ENCODE data around the gene DGKD. TPM values are rescaled to one million over a fixed set of nuclear protein-coding genes. Genes with fewer than 3 reads are reported as not detected.
"Not testable (repeated sequence)": the region's sequence is repeated elsewhere in the genome, so short reads cannot be mapped to it uniquely, and the experiment has no call there.

Gene DGKD
- total RNA-seq, 2 experiments from 2014 or later = 92.1 to 94.2 TPM

DNA sequence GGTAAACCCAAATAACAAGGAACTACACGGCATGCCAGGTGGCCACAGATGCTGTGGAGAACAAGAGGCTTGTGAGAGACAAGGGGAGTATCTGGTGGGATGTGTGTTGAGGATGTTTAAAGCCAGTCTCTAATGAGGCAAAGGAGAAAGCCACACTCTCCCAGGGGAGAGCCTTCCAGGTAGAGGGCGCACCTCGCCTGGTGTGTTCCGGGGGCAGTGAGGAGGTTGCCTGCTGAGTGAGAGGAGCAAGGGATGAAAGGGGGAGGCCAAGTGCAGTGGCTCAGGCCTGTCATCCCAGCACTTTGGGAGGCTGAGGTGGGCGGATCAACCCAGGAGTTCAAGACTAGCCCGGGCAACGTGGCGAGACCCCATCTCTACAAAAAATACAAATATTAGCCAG, 30.4 kb upstream of the DGKD start:
- H3K36me3 Mint-ChIP-seq (ENCODE audit: low read depth) = no peaks in the 10 kb centered on the region

DNA sequence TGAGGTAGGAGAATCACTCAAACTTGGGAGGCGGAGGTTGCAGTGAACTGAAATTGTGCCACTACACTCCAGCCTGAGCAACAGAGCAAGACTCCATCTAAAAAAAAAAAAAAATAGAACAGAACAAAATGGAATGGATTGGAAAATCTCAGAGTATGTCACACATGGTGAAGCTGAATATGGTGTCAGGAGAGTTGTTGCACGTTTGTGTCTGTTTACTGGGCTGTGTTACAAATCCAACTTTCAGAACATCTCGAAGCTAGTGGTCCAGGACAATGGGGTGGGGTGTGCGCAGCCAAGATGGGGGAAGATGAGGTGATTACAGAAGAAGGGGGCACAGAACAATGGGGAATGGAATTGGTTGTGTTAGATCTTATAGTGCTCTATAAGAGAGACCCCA, 29.0 kb upstream of the DGKD start:
- POLR2A ChIA-PET = interaction anchor here (0.6 kb wide), 1 partner anchor 183 kb away, joined by 4 read pairs; no protein-coding TSS in a partner anchor
- no peaks in the 10 kb centered on the region for H3K36me3 Mint-ChIP-seq (ENCODE audit: low read depth)
- CTCF ChIA-PET = interaction anchor here (1.6 kb wide), 1 partner anchor 118 kb away, joined by 3 read pairs; no protein-coding TSS in a partner anchor
- peaks cover 34% of the 10 kb centered on the region for H3K4me1 Mint-ChIP-seq (ENCODE audit: low read depth)
- DNase-seq (no peak), ATAC-seq (no peak)
- H3K4me3 Mint-ChIP-seq = no peak overlapping the region
- H3K9me3 Mint-ChIP-seq (ENCODE audit: insufficient read depth) = no peaks in the 10 kb centered on the region
- no peak overlapping the region for H3K27ac Mint-ChIP-seq
- peaks cover 5% of the 10 kb centered on the region for H3K27me3 Mint-ChIP-seq (ENCODE audit: low read depth)

More for the DNA sequence above, 30.4 kb upstream of the DGKD start:
- H3K27ac Mint-ChIP-seq = peak overlapping the region; percentile 62
- no peaks in the 10 kb centered on the region for H3K9me3 Mint-ChIP-seq (ENCODE audit: insufficient read depth)
- ATAC-seq (no peak), DNase-seq (no peak)
- ChIA-PET POLR2A (no interaction called here), CTCF (no interaction called here)
- no peak overlapping the region for H3K4me3 Mint-ChIP-seq
- H3K27me3 Mint-ChIP-seq (ENCODE audit: low read depth) = peaks cover 10% of the 10 kb centered on the region
- peaks cover 24% of the 10 kb centered on the region for H3K4me1 Mint-ChIP-seq (ENCODE audit: low read depth)

DNA sequence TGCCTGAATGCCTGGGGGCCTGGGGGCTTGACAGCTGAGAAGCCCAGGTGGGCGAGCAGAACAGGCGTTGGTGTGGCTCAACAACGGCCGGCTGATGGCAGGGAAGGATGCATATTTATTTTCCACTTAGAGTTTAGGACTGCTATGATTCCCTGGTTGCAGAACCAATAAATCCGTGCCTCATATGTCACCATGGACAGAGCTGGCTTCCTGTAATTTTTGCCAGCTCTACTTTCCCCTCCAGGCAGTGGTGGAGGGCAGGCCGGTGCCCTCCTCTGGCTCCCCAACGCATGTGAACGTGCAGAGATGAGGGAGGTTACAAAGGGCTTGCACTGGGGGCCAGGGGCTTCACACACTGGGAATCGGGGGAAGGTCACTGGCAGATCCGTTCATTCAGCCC, 28.5 kb upstream of the DGKD start:
- CTCF ChIA-PET = interaction anchor here (1.6 kb wide), 1 partner anchor 117 kb away, joined by 3 read pairs; no protein-coding TSS in a partner anchor
- Mint-ChIP-seq H3K4me1 (ENCODE audit: low read depth) (peaks cover 38% of the 10 kb centered on the region), H3K27ac (no peak overlapping the region)

DNA sequence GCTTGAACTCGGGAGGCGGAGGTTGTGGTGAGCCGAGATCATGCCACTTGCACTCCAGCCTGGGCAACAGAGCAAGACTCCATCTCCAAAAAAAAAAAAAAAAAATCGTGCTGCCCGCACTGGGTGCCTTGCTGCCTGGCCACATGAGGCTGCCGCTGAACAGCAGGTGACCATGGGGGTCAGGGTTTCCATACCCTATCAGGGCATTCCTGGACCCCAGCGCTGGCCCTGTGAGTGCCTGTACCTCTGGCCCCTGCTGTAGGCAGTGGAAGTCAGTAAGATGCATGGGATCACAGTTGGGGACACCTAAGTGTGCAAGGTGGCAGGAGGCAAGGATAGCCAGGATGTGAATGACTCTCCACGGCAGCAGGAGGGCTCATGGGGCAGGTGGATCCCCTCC, 27.8 kb upstream of the DGKD start:
- POLR2A ChIA-PET = no interaction called here
- H3K9me3 Mint-ChIP-seq (ENCODE audit: insufficient read depth) = no peaks in the 10 kb centered on the region
- no peak for ATAC-seq
- no peak for DNase-seq
- peaks cover under 1% of the 10 kb centered on the region for H3K27me3 Mint-ChIP-seq (ENCODE audit: low read depth)
- no peak overlapping the region for H3K27ac Mint-ChIP-seq
- H3K36me3 Mint-ChIP-seq (ENCODE audit: low read depth) = peaks cover 2% of the 10 kb centered on the region
- CTCF ChIA-PET = no interaction called here
- peaks cover 42% of the 10 kb centered on the region for H3K4me1 Mint-ChIP-seq (ENCODE audit: low read depth)
- no peak overlapping the region for H3K4me3 Mint-ChIP-seq

More for the DNA sequence above, 28.5 kb upstream of the DGKD start:
- DNase-seq (no peak), ATAC-seq (no peak)
- H3K4me3 Mint-ChIP-seq = no peak overlapping the region
- H3K9me3 Mint-ChIP-seq (ENCODE audit: insufficient read depth) = no peaks in the 10 kb centered on the region
- no peaks in the 10 kb centered on the region for H3K36me3 Mint-ChIP-seq (ENCODE audit: low read depth)
- peaks cover 3% of the 10 kb centered on the region for H3K27me3 Mint-ChIP-seq (ENCODE audit: low read depth)
- POLR2A ChIA-PET = no interaction called here

DNA sequence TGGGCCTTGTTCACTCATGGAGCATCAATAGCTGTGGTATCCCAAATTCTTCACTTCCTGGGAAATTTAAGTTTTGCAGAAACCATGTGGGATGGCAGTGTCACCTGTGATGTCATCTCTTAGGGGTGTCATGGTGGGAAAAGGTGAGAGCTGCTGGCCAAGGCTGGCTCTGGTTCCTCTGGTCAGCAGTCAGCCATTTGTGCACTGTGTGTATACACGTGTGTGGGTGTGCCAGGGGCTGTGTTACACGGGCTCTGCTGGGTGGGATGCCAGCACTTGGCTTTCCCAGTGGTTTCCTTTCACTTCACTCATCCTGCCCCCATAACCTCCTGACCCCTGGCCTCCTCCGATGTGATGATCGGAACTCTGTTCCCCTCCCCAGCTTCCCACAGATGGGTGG, 25.4 kb upstream of the DGKD start:
- ATAC-seq (no peak), DNase-seq (no peak)
- Mint-ChIP-seq H3K27ac (peak overlapping the region; percentile 17), H3K36me3 (ENCODE audit: low read depth) (peaks cover 6% of the 10 kb centered on the region), H3K27me3 (ENCODE audit: low read depth) (no peaks in the 10 kb centered on the region), H3K4me1 (ENCODE audit: low read depth) (peaks cover 46% of the 10 kb centered on the region), H3K4me3 (no peak overlapping the region), H3K9me3 (ENCODE audit: insufficient read depth) (no peaks in the 10 kb centered on the region)
- POLR2A ChIA-PET = no interaction called here
- CTCF ChIA-PET = no interaction called here

DNA sequence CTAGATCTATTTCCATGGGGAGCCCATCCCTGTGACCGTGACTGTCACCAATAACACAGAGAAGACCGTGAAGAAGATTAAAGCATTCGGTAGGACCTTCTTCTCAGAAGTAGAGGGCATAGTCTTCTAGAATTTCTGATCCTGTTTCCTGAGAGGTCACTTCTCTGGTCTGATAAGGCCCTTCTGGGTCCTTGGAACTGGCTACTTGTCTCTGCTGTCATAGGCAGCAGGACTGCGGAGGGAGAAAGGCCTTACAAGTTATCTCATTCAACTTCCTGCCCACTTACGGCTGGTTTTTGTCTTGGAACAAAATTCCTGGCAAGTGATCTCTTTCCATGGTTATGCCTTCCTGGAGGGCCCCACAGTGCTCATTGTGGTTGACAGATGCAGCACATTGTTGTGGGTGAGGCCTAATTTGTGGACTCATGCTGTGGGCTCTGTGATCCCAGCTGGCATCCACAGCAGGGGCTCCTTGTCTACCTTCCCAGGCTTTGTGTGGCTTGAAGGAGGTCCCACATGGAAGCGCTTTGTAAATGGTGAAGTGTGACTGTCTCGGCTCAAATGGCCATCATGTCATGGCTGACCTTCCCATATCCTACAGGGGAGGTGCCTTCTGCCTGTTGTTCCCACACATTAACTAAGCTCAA, 24.7 kb upstream of the DGKD start:
- no peak overlapping the region for H3K4me3 Mint-ChIP-seq
- DNase-seq = no peak
- H3K27ac Mint-ChIP-seq = peak overlapping the region; percentile 17
- no peaks in the 10 kb centered on the region for H3K9me3 Mint-ChIP-seq (ENCODE audit: insufficient read depth)
- CTCF ChIA-PET = interaction anchor here (3.2 kb wide), 1 partner anchor 24 kb away, joined by 21 read pairs; the partner anchor contains the start of gene DGKD
- peaks cover 49% of the 10 kb centered on the region for H3K4me1 Mint-ChIP-seq (ENCODE audit: low read depth)
- POLR2A ChIA-PET = no interaction called here
- H3K27me3 Mint-ChIP-seq (ENCODE audit: low read depth) = no peaks in the 10 kb centered on the region
- H3K36me3 Mint-ChIP-seq (ENCODE audit: low read depth) = peaks cover 6% of the 10 kb centered on the region
- no peak for ATAC-seq

DNA sequence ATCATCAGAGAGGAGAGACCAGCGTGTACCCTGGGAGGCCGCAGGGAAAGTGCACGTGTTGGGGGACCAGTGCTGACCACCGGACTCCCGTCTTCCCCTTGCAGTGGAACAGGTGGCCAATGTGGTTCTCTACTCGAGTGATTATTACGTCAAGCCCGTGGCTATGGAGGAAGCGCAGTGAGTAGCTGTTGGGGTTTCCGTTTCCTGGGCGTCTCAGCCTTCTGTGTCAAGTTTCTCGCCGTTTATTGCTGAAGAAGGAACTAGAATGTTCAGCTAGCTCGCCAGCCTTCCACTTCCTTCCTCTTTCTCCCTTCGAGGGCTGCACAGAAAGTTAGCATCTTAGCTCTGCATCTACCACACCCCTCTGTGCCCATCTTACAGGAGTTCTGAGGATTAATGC, 22.8 kb upstream of the DGKD start:
- Mint-ChIP-seq H3K4me1 (ENCODE audit: low read depth) (peaks cover 60% of the 10 kb centered on the region), H3K27ac (peak overlapping the region; percentile 99), H3K9me3 (ENCODE audit: insufficient read depth) (no peaks in the 10 kb centered on the region), H3K27me3 (ENCODE audit: low read depth) (no peaks in the 10 kb centered on the region), H3K36me3 (ENCODE audit: low read depth) (peaks cover 6% of the 10 kb centered on the region), H3K4me3 (peak overlapping the region; percentile 61)
- ATAC-seq (peak; percentile 95), DNase-seq (peak; percentile 92)
- ChIA-PET POLR2A (interaction anchor here (0.7 to 2.4 kb wide), 9 partner anchors 10 to 64 kb away, joined by 3 to 10 read pairs (median 4); partner anchors contain the start of gene DGKD), CTCF (interaction anchor here (0.5 to 3.2 kb wide), 20 partner anchors 10 to 195 kb away, joined by 3 to 21 read pairs (median 4); partner anchors contain the start of gene DGKD)

DNA sequence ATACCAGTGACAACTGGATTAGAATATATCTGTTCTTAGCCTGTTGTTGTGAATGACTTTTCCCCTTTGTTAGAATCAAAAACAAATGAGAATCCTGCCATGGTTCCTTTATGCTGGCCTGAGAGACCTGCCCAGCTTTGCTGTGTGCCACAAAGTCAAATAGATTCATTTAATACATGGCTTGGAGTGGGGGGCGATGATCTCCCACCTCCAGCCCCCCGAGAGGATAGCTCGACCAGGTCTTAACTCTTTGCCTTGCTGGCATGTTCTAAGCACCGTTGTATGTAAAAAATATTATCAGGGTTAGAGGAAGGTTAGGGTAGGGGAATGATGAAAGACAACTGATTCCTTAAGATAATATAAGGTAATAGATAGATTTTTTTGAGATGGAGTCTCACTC, 22.2 kb upstream of the DGKD start:
- ChIA-PET POLR2A (interaction anchor here (0.7 to 2.4 kb wide), 8 partner anchors 10 to 64 kb away, joined by 3 to 10 read pairs (median 4); partner anchors contain the start of gene DGKD), CTCF (interaction anchor here (0.8 to 3.2 kb wide), 15 partner anchors 11 to 124 kb away, joined by 3 to 21 read pairs (median 4); partner anchors contain the start of gene DGKD)
- peak overlapping the region; percentile 61 for H3K4me3 Mint-ChIP-seq
- no peaks in the 10 kb centered on the region for H3K27me3 Mint-ChIP-seq (ENCODE audit: low read depth)
- ATAC-seq = peak; percentile 5
- peaks cover 60% of the 10 kb centered on the region for H3K4me1 Mint-ChIP-seq (ENCODE audit: low read depth)
- no peak for DNase-seq
- peak overlapping the region; percentile 99 for H3K27ac Mint-ChIP-seq
- peaks cover 6% of the 10 kb centered on the region for H3K36me3 Mint-ChIP-seq (ENCODE audit: low read depth)
- no peaks in the 10 kb centered on the region for H3K9me3 Mint-ChIP-seq (ENCODE audit: insufficient read depth)

DNA sequence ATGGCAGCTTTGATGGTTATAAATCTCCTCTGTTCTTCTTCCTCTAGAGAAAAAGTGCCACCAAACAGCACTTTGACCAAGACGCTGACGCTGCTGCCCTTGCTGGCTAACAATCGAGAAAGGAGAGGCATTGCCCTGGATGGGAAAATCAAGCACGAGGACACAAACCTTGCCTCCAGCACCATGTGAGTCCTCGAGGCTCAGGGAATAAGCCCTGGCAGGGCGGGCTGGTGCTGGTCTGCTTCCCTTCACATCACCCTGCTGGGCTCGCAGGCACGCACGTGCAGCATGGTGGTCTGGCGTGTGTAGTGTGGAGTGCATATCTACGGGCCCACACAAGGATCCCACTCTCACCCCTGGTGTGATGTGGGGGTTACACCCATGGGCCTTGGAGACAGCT, 19.4 kb upstream of the DGKD start:
- POLR2A ChIA-PET = no interaction called here
- peaks cover 68% of the 10 kb centered on the region for H3K4me1 Mint-ChIP-seq (ENCODE audit: low read depth)
- peaks cover 6% of the 10 kb centered on the region for H3K36me3 Mint-ChIP-seq (ENCODE audit: low read depth)
- no peak overlapping the region for H3K4me3 Mint-ChIP-seq
- H3K27me3 Mint-ChIP-seq (ENCODE audit: low read depth) = peaks cover 6% of the 10 kb centered on the region
- CTCF ChIA-PET = interaction anchor here (1.1 to 1.6 kb wide), 2 partner anchors 19 to 50 kb away, joined by 3 to 5 read pairs; no protein-coding TSS in a partner anchor
- ATAC-seq (no peak), DNase-seq (no peak)
- H3K9me3 Mint-ChIP-seq (ENCODE audit: insufficient read depth) = no peaks in the 10 kb centered on the region
- H3K27ac Mint-ChIP-seq = no peak overlapping the region

DNA sequence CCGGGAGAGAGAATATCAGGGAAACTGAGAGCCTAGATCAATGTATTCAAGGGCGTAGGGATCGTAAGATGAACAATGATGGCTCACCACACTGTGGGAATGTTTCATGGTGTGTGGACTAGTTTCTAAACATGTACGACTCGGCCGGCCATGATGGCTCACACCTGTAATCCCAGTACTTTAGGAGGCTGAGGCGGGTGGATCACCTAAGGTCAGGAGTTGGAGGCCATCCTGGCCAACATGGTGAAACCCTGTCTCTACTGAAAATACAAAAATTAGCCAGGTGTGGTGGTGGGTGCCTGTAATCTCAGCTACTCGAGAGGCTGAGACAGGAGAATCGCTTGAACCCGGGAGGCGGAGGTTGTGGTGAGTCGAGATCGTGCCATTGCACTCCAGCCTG, 18.2 kb upstream of the DGKD start:
- DNase-seq; POLR2A ChIA-PET; H3K27ac Mint-ChIP-seq; ATAC-seq; H3K4me3 Mint-ChIP-seq; H3K9me3 Mint-ChIP-seq (ENCODE audit: insufficient read depth); H3K36me3 Mint-ChIP-seq (ENCODE audit: low read depth); H3K27me3 Mint-ChIP-seq (ENCODE audit: low read depth): not testable (repeated sequence)
- CTCF ChIA-PET = interaction anchor here (0.7 to 1.2 kb wide), 3 partner anchors 13 to 68 kb away, joined by 3 read pairs; partner anchors contain the start of gene DGKD
- peaks cover 60% of the 10 kb centered on the region for H3K4me1 Mint-ChIP-seq (ENCODE audit: low read depth)

DNA sequence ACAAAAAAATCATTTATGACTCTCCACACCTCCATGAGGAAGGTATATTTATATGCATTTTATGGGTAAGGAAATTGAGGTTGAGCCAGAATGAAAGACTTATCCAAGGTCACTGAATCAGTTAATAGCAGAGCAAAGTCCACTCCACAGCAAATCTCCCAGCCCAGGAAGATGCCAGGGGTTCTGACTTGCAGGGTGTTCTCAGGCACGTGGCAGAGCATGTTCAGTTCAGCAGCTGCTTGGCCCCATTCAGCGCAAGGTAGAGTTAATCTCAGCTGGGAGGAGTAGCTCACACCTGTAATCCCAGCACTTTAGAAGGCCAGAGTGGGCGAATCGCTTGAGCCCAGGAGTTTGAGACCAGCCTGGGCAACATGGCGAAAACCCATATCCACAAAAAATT, 17.8 kb upstream of the DGKD start:
- H3K9me3 Mint-ChIP-seq (ENCODE audit: insufficient read depth) = no peaks in the 10 kb centered on the region
- ATAC-seq (no peak), DNase-seq (no peak)
- CTCF ChIA-PET = interaction anchor here (0.7 to 1.2 kb wide), 4 partner anchors 12 to 107 kb away, joined by 3 read pairs; partner anchors contain the start of gene DGKD
- H3K4me1 Mint-ChIP-seq (ENCODE audit: low read depth) = peaks cover 55% of the 10 kb centered on the region
- no peak overlapping the region for H3K27ac Mint-ChIP-seq
- POLR2A ChIA-PET = interaction anchor here (0.9 kb wide), 1 partner anchor 10 kb away, joined by 4 read pairs; no protein-coding TSS in a partner anchor
- H3K27me3 Mint-ChIP-seq (ENCODE audit: low read depth) = peaks cover 9% of the 10 kb centered on the region
- no peak overlapping the region for H3K4me3 Mint-ChIP-seq
- peaks cover 5% of the 10 kb centered on the region for H3K36me3 Mint-ChIP-seq (ENCODE audit: low read depth)

DNA sequence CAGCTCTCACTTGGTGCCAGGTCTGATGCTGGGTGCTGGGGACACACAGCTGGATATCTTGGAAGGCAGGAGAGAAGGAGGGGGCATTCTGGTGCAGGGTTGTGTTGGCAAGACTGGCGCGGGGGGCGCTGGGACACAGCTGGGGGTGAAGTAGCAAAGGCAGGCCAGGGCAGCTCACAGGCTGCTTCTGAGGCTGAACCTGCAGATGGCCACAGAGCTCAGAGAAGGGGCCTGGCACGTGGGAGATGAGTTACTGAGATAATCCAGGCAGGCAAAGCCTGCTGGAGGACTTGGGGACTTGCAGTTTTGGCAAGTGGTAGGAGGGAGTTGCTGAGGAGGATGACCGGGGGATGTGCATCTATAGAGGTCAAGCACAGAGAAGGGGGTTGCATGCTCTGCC, 16.2 kb upstream of the DGKD start:
- no peaks in the 10 kb centered on the region for H3K36me3 Mint-ChIP-seq (ENCODE audit: low read depth)
- no peak overlapping the region for H3K27ac Mint-ChIP-seq

More for the DNA sequence above, 16.2 kb upstream of the DGKD start:
- no peaks in the 10 kb centered on the region for H3K9me3 Mint-ChIP-seq (ENCODE audit: insufficient read depth)
- ATAC-seq = no peak
- POLR2A ChIA-PET = no interaction called here
- CTCF ChIA-PET = no interaction called here
- H3K27me3 Mint-ChIP-seq (ENCODE audit: low read depth) = peaks cover 10% of the 10 kb centered on the region
- no peak overlapping the region for H3K4me3 Mint-ChIP-seq
- peaks cover 44% of the 10 kb centered on the region for H3K4me1 Mint-ChIP-seq (ENCODE audit: low read depth)
- no peak for DNase-seq
